GM12878 (cell line): ENCODE measurements around the gene G3BP1. TPM values are rescaled to one million over a fixed set of nuclear protein-coding genes. Genes with fewer than 3 reads are reported as not detected.

ENCODE experiments used
- BCL11A ChIP-seq: IDR thresholded peaks from 2 replicates; pipeline ENCODE4 v1.6.1; 2011; ENCODE audit warnings: low read depth, low read length
- CBFB ChIP-seq: IDR thresholded peaks from 2 replicates; pipeline ENCODE4 v1.6.1; 2016; ENCODE audit warnings: antibody characterized with exemption, low read depth
- CHD2 ChIP-seq: IDR thresholded peaks from 2 replicates; pipeline ENCODE4 v1.6.1; 2011; ENCODE audit warnings: low read depth, low read length, improper control_type of control experiment, borderline replicate concordance
- CHD4 ChIP-seq: fragments of 200-600 bp; sonication (generic); IDR thresholded peaks from 2 replicates; pipeline ENCODE4 v1.6.1; 2016; ENCODE audit warnings: mild to moderate bottlenecking
- EP300 ChIP-seq, 2 experiments: fragments of 150-350 bp in 1 of 2; IDR thresholded peaks; 2 replicates each; pipeline ENCODE4 v1.6.1; 2011 to 2012; ENCODE audit warnings: low read depth in 2 of 2, low read length in 2 of 2, borderline replicate concordance in 1 of 2, improper control_type of control experiment in 1 of 2, inconsistent platforms in 1 of 2; ENCODE audit not compliant: control insufficient read depth in 1 of 2
- ETV6 ChIP-seq, 2 experiments: fragments of 450-650 bp in 1 of 2; IDR thresholded peaks in 1 of 2; conservative IDR thresholded peaks in 1 of 2; 2 replicates each; pipeline ENCODE4 v1.6.1; 2014; ENCODE audit warnings: antibody characterized with exemption in 1 of 2, borderline replicate concordance in 1 of 2, low read depth in 1 of 2, mild to moderate bottlenecking in 1 of 2, moderate library complexity in 1 of 2
- FOXM1 ChIP-seq: IDR thresholded peaks from 2 replicates; pipeline ENCODE4 v1.6.1; 2012; ENCODE audit warnings: low read depth, mild to moderate bottlenecking, inconsistent platforms, low read length, moderate library complexity
- HCFC1 ChIP-seq: fragments of 150-350 bp; IDR thresholded peaks from 2 replicates; pipeline ENCODE4 v1.6.1; 2014; ENCODE audit warnings: low read length
- HDAC6 ChIP-seq: fragments of 200-600 bp; sonication (generic); IDR thresholded peaks from one replicate; pipeline ENCODE4 v1.8.0; 2017; ENCODE audit warnings: antibody characterized with exemption; ENCODE audit not compliant: unreplicated experiment
- HDGF ChIP-seq: fragments of 450-650 bp; IDR thresholded peaks from 2 replicates; pipeline ENCODE4 v1.6.1; 2016; ENCODE audit warnings: antibody characterized with exemption
- IRF5 ChIP-seq: fragments of 450-650 bp; IDR thresholded peaks from 2 replicates; pipeline ENCODE4 v1.6.1; 2017; ENCODE audit warnings: borderline replicate concordance
- JUND ChIP-seq: IDR thresholded peaks from 2 replicates; pipeline ENCODE4 v1.6.1; 2012; ENCODE audit warnings: low read depth, mild to moderate bottlenecking, low read length, improper control_type of control experiment, moderate library complexity
- MEF2B ChIP-seq: fragments of 450-650 bp; IDR thresholded peaks from 2 replicates; pipeline ENCODE4 v1.6.1; 2018; ENCODE audit warnings: mild to moderate bottlenecking, moderate library complexity; ENCODE audit not compliant: partially characterized antibody, poor library complexity, severe bottlenecking
- NFIC ChIP-seq: IDR thresholded peaks from 2 replicates; pipeline ENCODE4 v1.6.1; 2012; ENCODE audit warnings: low read depth, mild to moderate bottlenecking, inconsistent platforms, low read length, moderate library complexity
- NFYB ChIP-seq: IDR thresholded peaks from 2 replicates; pipeline ENCODE4 v1.6.1; 2011; ENCODE audit warnings: low read depth, mild to moderate bottlenecking, low read length, improper control_type of control experiment, moderate library complexity; ENCODE audit not compliant: insufficient read depth
- PML ChIP-seq: IDR thresholded peaks from 2 replicates; pipeline ENCODE4 v1.6.1; 2012; ENCODE audit warnings: low read length, inconsistent platforms
- SIX5 ChIP-seq: IDR thresholded peaks from 2 replicates; pipeline ENCODE4 v1.6.1; 2011; ENCODE audit warnings: mild to moderate bottlenecking, low read depth, low read length, moderate library complexity; ENCODE audit not compliant: severe bottlenecking
- SMAD1 ChIP-seq: fragments of 450-650 bp; IDR thresholded peaks from 2 replicates; pipeline ENCODE4 v1.6.1; 2018; ENCODE audit warnings: mild to moderate bottlenecking, low read depth; ENCODE audit not compliant: partially characterized antibody
- SMARCA5 ChIP-seq: fragments of 450-650 bp; IDR thresholded peaks from 2 replicates; pipeline ENCODE4 v1.6.1; 2017; ENCODE audit warnings: mild to moderate bottlenecking
- SMC3 ChIP-seq: IDR thresholded peaks from 2 replicates; pipeline ENCODE4 v1.6.1; 2011; ENCODE audit warnings: low read length, improper control_type of control experiment, borderline replicate concordance
- STAT1 ChIP-seq: fragments of 450-650 bp; conservative IDR thresholded peaks from 2 replicates; pipeline ENCODE4 v1.6.1; 2014; ENCODE audit warnings: antibody characterized with exemption, mild to moderate bottlenecking
- SUZ12 ChIP-seq: fragments of 200-600 bp; sonication (generic); IDR thresholded peaks from one replicate; pipeline ENCODE4 v1.6.1; 2018; ENCODE audit warnings: antibody characterized with exemption, mild to moderate bottlenecking; ENCODE audit not compliant: unreplicated experiment
- ZNF592 ChIP-seq: fragments of 450-650 bp; IDR thresholded peaks from 2 replicates; pipeline ENCODE4 v1.6.1; 2017; ENCODE audit warnings: mild to moderate bottlenecking, moderate library complexity
- polyA plus RNA-seq, 11 experiments: library from polyadenylated mRNA; depleted of rRNA in 4 of 11; unstranded in 6 of 11; stranded (reverse) in 5 of 11; fragments of >200 nt; fragmentation: Nextera tagmentation in 4 of 11; fragmentation: Illumina TruSeq in 1 of 11; extraction: Ambion mirVana in 4 of 11; extraction: Trizol in 1 of 11; gene quantifications; 1 replicate in 1 of 11; 2 replicates in 10 of 11; pipeline versions ENCODE4 v1.2.1 to v1.2.3, GENCODE V29; 2011 to 2016; ENCODE audit warnings: inconsistent platforms in 2 of 11, missing spikeins in 2 of 11, low read depth in 1 of 11
- total RNA-seq, 4 experiments: library from RNA; depleted of rRNA in 3 of 4; stranded (reverse); fragments of >200 nt in 3 of 4; fragmentation: Illumina TruSeq in 1 of 4; extraction: Trizol in 1 of 4; gene quantifications; 2 replicates each; pipeline versions ENCODE4 v1.2.1 to v1.2.3, GENCODE V29; 2013 to 2021
- TF ChIP-seq, protein P1 (sequence below): IDR thresholded peaks from 2 replicates; pipeline ENCODE4 v1.6.1; 2011; ENCODE audit warnings: borderline replicate concordance, low read depth, mild to moderate bottlenecking, moderate library complexity, mixed read lengths, low read length; ENCODE audit not compliant: insufficient read depth; ENCODE audit errors: extremely low read length

G3BP1 gene
- total and polyA plus RNA-seq, 10 of the 15 experiments (the other 5 are each of a cell fraction or from before 2014, with no cell fraction given) = 49.7 to 438 (median 148) TPM

- TF ChIP-seq ETV6 (conservative IDR thresholded peaks at IDR 0.05 in 1 of 2, IDR thresholded peaks at IDR 0.05 in 1 of 2; ENCODE audit: borderline replicate concordance in 1 of 2, low read depth in 1 of 2) (0 out of 4 replicates have a peak, but pooled peaks of 1 of the 2 experiments have one; percentile 16), CHD2 (no peak), HDAC6 (no peak), SMC3 (no peak), SIX5 (no peak), STAT1 (no peak), SMARCA5 (no peak), BCL11A (no peak), ZNF592 (no peak), IRF5 (no peak), HCFC1 (no peak), NFYB (no peak), HDGF (no peak), NFIC (0 out of 2 replicates have a peak, but pooled peaks have one; percentile 15), CHD4 (no peak), SMAD1 (no peak), EP300 (IDR thresholded peaks at IDR 0.05; ENCODE audit: borderline replicate concordance in 1 of 2, control insufficient read depth in 1 of 2, low read depth in 2 of 2, low read length in 2 of 2) (no peak), MEF2B (no peak), PML (no peak; the same call in 1 of the 2 replicates), CBFB (no peak), SUZ12 (no peak), FOXM1 (no peak), JUND (no peak)
- TF ChIP-seq, protein P1, sequence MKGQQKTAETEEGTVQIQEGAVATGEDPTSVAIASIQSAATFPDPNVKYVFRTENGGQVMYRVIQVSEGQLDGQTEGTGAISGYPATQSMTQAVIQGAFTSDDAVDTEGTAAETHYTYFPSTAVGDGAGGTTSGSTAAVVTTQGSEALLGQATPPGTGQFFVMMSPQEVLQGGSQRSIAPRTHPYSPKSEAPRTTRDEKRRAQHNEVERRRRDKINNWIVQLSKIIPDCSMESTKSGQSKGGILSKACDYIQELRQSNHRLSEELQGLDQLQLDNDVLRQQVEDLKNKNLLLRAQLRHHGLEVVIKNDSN = no peak
Observed at GRCh38 chr5:151770383-151771258, 1.1 kb upstream of the G3BP1 start (continued).
